SU-DHL-6 (cell line): ENCODE measurements around the gene REXO2.

Experiments
- H2AFZ ChIP-seq: fragments of 200-600 bp; sonication (generic); 2 replicates; pipeline ENCODE4 v1.6.1; 2014; ENCODE audit warnings: low read depth, mild to moderate bottlenecking, moderate library complexity, mixed read lengths, antibody characterized with exemption, low read length; ENCODE audit not compliant: severe bottlenecking
- H3F3A ChIP-seq: fragments of 200-600 bp; shearing (Covaris generic); 2 replicates; pipeline ENCODE4 v1.6.0; 2016; ENCODE audit warnings: antibody characterized with exemption, mild to moderate bottlenecking; ENCODE audit not compliant: insufficient read depth
- H3K27ac ChIP-seq: fragments of 200-600 bp; sonication (generic); 2 replicates; pipeline ENCODE4 v1.5.1; 2016; ENCODE audit warnings: low read depth, mild to moderate bottlenecking, low read length, moderate library complexity, mixed read lengths
- H3K27me3 ChIP-seq: fragments of 200-600 bp; sonication (generic), shearing (Covaris generic); 2 replicates; pipeline ENCODE4 v1.6.0; 2014; ENCODE audit warnings: mild to moderate bottlenecking, low read length
- H3K36me3 ChIP-seq: fragments of 200-600 bp; sonication (generic); 2 replicates; pipeline ENCODE4 v1.6.1; 2014; ENCODE audit warnings: mild to moderate bottlenecking, low read length, mixed read lengths
- H3K4me2 ChIP-seq: fragments of 300-600, 200-600 bp; shearing (Covaris generic), sonication (generic); 2 replicates; pipeline ENCODE4 v1.6.0; 2014; ENCODE audit warnings: low read length, low read depth, mild to moderate bottlenecking; ENCODE audit not compliant: poor library complexity, severe bottlenecking
- H3K4me3 ChIP-seq: fragments of 200-600 bp; sonication (generic); 2 replicates; pipeline ENCODE4 v1.5.1; 2014; ENCODE audit warnings: antibody characterized with exemption, low read length, mild to moderate bottlenecking, mixed read lengths; ENCODE audit not compliant: insufficient read depth, poor library complexity, severe bottlenecking
- H3K79me2 ChIP-seq: fragments of 200-600 bp; sonication (generic); 2 replicates; pipeline ENCODE4 v1.6.1; 2014; ENCODE audit warnings: mild to moderate bottlenecking, low read length, moderate library complexity; ENCODE audit not compliant: insufficient read depth
- H3K9ac ChIP-seq: fragments of 200-600 bp; sonication (generic); 2 replicates; pipeline ENCODE4 v1.7.0; 2014; ENCODE audit warnings: mild to moderate bottlenecking, low read length
- H3K9me2 ChIP-seq: fragments of 200-600 bp; sonication (generic); replicated peaks from 2 replicates; pipeline ENCODE4 v1.6.1; 2014; ENCODE audit warnings: low read length; ENCODE audit not compliant: insufficient read depth
- H3K9me3 ChIP-seq: fragments of 200-600 bp; sonication (generic); 2 replicates; pipeline ENCODE4 v1.6.1; 2014; ENCODE audit warnings: low read length, mixed read lengths; ENCODE audit not compliant: insufficient read depth
- H4K20me1 ChIP-seq: fragments of 200-600 bp; sonication (generic); 2 replicates; pipeline ENCODE4 v1.6.1; 2014; ENCODE audit warnings: low read depth, mild to moderate bottlenecking, antibody characterized with exemption, low read length, moderate library complexity, mixed read lengths
- EZH2phosphoT487 ChIP-seq: fragments of 200-600 bp; sonication (generic), shearing (Covaris generic); conservative IDR thresholded peaks from 2 replicates; pipeline ENCODE4 v1.6.1; 2018; ENCODE audit warnings: mild to moderate bottlenecking, antibody characterized with exemption, low read length, moderate library complexity, mixed read lengths
- TF ChIP-seq, protein P1 (sequence below): fragments of 200-600 bp; sonication (generic); IDR thresholded peaks from one replicate; pipeline ENCODE4 v1.5.1; 2017; ENCODE audit warnings: antibody characterized with exemption, mild to moderate bottlenecking, low read length, moderate library complexity; ENCODE audit not compliant: insufficient read depth, poor library complexity, severe bottlenecking

The REXO2 gene

DNA sequence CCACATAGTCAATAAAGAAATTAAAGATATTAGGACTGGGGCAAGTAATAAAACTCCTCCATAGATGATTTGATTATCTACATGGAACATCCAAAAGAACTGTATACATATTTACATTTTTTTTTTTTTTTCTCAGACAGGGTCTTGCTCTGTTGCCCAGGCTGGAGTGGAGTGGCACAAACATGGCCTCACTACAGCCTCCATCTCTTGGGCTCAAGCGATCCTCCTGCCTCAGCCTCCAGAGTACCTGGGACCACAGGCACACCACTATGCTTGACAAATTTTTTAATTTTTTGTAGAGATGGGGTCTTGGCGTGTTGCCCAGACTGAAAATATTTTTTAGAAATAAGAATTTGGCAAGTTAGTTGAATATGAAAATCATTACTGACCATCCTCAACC, 24.7 kb downstream of the REXO2 start:
- no peaks in the 10 kb centered on the region for H3K79me2 ChIP-seq
- H3K4me3 ChIP-seq = no peak overlapping the region
- no peak overlapping the region for H3K9ac ChIP-seq
- TF ChIP-seq, protein P1, sequence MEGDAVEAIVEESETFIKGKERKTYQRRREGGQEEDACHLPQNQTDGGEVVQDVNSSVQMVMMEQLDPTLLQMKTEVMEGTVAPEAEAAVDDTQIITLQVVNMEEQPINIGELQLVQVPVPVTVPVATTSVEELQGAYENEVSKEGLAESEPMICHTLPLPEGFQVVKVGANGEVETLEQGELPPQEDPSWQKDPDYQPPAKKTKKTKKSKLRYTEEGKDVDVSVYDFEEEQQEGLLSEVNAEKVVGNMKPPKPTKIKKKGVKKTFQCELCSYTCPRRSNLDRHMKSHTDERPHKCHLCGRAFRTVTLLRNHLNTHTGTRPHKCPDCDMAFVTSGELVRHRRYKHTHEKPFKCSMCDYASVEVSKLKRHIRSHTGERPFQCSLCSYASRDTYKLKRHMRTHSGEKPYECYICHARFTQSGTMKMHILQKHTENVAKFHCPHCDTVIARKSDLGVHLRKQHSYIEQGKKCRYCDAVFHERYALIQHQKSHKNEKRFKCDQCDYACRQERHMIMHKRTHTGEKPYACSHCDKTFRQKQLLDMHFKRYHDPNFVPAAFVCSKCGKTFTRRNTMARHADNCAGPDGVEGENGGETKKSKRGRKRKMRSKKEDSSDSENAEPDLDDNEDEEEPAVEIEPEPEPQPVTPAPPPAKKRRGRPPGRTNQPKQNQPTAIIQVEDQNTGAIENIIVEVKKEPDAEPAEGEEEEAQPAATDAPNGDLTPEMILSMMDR = no peak
- no peak for TF ChIP-seq EZH2phosphoT487
- no peaks in the 10 kb centered on the region for H3K36me3 ChIP-seq
- no peak overlapping the region for H3K4me2 ChIP-seq
- H3F3A ChIP-seq = no peaks in the 10 kb centered on the region
- H3K9me3 ChIP-seq = no peaks in the 10 kb centered on the region
- H3K27ac ChIP-seq = no peak overlapping the region
- no peak overlapping the region for H2AFZ ChIP-seq
- H3K27me3 ChIP-seq = no peaks in the 10 kb centered on the region
- H3K9me2 ChIP-seq = no peaks in the 10 kb centered on the region
- no peaks in the 10 kb centered on the region for H4K20me1 ChIP-seq

DNA sequence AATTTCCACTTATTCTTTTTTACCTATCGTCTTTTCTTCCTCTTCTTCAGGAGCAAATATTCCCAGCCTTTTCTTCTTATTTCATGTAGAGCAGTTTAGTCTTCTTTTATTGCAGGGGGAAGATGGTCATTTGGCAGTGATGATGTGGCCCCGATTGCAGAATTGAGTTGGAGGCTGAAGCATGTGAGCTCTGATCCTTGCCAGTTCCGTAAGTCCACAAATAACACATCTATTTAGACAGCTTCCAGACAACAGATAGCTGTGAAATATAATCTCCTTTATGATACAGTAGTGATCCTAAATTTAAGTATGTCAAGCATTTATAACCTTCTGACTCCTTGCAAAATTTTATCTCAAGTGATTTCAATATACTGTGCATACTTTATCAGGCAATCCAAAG, 27.5 kb downstream of the REXO2 start:
- no peak overlapping the region for H3K9ac ChIP-seq
- H3K4me3 ChIP-seq = no peak overlapping the region
- no peaks in the 10 kb centered on the region for H3K79me2 ChIP-seq
- no peaks in the 10 kb centered on the region for H3F3A ChIP-seq
- no peaks in the 10 kb centered on the region for H3K9me2 ChIP-seq
- no peaks in the 10 kb centered on the region for H3K27me3 ChIP-seq
- H3K27ac ChIP-seq = no peak overlapping the region
- H3K4me2 ChIP-seq = no peak overlapping the region
- H3K9me3 ChIP-seq = no peaks in the 10 kb centered on the region
- no peaks in the 10 kb centered on the region for H4K20me1 ChIP-seq
- no peak overlapping the region for H2AFZ ChIP-seq
- TF ChIP-seq EZH2phosphoT487 = no peak
- TF ChIP-seq, protein P1 = no peak
- H3K36me3 ChIP-seq = no peaks in the 10 kb centered on the region

DNA sequence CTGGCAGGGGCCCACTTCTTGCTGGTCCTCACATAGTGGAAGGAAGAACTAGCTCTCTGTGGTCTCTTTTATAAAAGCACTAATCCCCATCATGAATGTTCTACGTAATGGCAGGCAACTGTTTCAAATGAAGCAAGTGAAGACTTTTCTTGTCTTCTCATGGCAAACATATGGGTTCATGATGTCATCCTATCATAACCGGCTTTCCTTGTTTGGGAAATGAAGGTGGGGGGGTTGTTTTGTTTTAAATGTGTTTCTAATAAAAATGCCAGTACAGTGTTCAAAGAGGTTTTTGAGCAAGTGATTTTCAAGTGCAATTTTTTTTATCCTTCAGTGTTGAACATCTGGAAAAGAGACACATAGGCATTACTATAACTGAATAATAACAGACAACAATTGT, 33.4 kb downstream of the REXO2 start:
- no peaks in the 10 kb centered on the region for H3K79me2 ChIP-seq
- no peak overlapping the region for H3K9ac ChIP-seq
- H3K9me2 ChIP-seq = no peaks in the 10 kb centered on the region
- TF ChIP-seq EZH2phosphoT487 = no peak
- TF ChIP-seq, protein P1 = no peak
- H3K36me3 ChIP-seq = no peaks in the 10 kb centered on the region
- no peak overlapping the region for H2AFZ ChIP-seq
- no peaks in the 10 kb centered on the region for H3F3A ChIP-seq
- H3K27ac ChIP-seq = no peak overlapping the region
- H3K4me2 ChIP-seq = no peak overlapping the region
- no peaks in the 10 kb centered on the region for H3K9me3 ChIP-seq
- H3K4me3 ChIP-seq = no peak overlapping the region
- H3K27me3 ChIP-seq = no peaks in the 10 kb centered on the region
- no peaks in the 10 kb centered on the region for H4K20me1 ChIP-seq
